HG03103 (cell line): ENCODE results near the gene PAM16.

Experiments
- ATAC-seq: cut with Tn5 transposase; IDR thresholded peaks from one replicate; pipeline ENCODE4 v1.9.1; 2021; ENCODE audit warnings: low read depth; ENCODE audit not compliant: unreplicated experiment

PAM16 gene

DNA sequence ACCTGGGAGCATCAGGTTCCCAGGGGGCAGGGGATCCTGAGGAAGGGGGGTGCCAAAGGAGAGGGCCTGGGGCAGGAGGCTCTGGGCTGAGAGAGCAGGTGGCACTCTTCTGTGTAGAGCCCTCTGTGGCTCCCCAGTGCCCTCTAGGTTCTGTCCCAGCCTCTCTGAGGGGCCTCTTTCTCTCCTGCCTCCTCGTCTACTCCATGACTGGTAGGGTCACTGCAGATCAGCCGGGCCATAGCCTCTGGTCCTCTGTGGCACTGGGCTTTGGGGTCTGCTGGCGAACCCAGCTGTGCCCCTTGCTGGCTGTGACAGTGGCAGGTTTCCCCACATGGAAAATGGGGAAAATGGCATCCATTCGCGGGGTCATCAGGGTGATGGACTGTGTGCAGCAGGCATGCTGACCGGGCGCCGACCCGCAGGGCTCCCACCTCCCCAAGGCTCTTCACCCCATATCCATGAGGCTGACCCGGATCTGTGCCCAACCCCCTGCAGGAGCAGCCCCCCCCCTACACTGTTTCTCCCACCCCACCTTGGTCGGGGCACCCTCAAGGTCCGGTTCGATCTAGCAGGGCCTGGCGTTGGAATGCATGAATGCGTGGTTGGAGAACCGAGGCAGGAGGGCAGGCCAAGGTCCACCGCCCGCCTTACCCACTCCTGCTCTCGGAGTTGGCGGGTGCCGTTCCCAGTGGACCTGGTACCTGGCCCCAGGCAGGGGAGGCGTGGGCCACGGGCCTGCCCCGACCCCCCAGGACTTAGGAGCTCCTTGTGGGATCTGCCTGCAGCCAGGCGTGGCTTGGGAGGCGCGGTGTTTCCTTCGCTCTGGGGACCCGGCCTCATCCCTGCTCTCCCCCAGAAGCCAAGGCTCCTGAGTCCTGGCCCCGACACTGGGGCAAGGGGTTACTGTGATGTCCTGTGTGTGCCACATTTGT, 28.7 kb downstream of the PAM16 start:
- no peak for ATAC-seq

DNA sequence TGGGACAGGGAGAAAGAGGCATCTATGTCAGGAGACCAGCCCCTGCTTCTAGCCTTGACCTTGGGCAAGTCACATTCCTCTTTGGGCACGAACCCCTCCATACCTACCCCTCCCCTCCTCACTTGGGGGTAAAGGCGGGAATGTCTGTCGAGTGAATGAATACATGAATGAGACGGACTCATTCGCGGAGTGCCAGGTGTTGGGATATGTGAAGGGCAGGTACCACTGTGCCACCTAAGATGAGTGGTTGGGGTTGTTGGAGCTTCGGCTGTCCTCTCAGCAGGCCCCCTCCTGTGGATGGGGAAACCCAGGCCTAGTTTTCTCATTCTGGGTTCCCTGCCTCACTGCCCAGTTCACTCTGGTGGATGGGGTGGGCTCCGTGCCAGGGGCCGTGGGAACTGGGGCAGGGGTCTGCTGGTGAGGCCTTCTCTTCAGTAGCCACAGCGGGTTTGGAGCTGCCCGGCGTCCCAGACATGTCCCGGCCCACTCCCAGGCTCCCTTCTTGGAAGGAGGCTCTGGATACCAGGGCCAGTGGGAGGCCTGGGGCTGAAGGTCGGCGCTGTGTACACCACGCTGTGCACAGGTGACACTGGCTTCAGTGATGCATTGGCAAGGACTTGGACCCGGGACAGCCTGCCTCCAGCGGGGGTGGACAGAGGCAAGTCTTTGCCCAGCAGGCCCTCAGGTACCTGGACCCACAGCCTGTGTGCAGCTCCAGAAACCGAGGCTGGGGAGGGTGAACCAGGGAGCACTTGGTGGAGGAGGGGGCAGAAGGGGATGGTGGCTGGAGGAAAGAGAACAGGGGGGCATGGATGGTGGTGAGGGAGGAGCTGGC, 29.6 kb downstream of the PAM16 start:
- no peak for ATAC-seq

DNA sequence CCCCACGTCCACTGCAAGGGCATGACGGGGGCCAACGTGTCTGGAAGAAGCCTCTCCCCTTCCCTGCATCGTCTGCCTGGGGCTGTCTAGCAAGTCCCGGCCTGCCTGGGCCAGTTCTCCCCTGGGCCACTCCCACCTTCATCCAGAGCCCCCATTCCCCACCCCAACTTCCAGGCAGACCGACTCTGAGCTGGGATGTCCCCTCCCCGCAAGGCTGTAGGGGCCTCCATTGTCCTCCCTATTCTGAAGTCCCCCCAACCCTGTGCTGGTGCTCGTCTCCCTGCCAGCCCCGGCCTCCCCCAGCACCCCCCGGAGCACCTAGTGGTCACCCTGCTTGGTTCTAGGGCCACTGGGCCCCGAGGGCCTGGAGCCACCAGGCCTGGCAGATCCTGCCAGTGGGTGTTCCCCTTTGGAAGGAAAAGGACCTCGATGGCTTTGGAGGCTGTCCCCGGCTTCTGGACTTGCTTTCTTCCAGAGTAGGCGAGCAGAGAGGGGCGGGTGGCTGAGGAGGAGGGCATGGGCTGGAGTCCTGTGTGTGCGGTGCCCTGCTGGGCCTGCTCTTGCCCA, 30.5 kb downstream of the PAM16 start:
- no peak for ATAC-seq

DNA sequence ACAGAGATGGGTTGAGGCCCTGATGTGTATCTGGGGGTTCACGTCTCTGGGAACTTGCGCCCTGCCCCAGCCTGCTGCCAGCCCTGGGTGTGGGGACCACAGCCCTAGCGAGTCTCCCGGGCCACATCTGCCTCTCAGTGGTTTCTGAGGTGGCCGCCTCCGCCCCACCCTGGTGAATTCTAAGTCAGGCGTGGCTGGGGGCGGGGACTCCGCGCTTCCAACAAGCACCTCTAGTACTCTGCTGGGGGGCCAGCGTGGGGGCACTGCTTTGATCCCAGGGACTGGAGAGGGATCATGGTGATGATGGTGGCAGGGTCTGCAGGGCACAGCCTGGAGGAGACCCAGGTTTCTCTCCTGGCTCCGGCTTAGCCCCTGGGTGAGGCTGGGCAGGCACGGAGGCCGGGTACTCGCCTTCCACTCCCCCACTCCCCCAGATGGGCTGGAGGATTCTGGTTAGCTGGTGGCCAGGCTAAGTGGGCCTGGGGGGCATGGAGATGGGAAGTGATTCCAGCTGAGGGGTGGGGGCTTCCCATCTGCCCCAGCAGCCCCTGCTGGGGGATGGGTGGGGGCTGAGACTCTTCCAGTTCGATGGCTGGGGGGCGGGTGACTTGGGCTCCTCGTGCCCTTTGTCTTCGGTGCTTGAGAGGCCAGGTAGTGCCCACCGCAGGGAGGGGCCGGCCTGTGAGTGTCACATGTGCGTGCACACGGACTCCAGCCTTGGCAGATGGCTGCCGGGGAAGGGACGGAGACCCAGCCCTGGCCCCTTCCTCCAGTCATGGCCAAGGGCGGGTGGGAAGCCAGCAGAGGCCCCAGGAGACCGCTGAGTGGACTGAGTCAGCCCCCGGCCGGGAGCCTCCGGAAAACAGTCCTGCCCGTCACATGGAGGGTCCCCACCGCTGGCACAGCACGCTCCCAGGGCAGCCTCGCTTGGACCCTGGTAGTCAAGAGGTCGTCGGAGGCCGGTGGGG, 31.4 kb downstream of the PAM16 start:
- no peak for ATAC-seq

DNA sequence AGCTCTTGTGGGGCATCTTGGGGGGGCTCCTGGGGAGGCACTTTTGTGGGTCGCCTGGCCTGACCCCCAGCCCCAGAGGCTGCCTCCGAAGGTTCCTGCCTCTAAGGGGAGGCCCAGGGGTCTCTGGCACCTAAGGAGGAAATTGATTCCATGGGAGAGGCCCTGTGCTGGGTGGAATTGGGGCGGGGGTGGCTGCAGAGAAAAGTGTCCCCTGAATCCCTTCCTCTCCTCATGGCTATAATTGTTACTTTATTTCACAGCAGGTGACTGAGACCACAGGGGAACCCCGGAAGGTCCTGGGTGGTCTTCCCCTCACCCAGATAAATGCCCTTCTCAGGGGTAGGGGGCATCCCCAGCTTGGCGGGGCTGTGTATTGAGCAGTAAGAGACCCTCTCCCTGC, 32.2 kb downstream of the PAM16 start:
- no peak for ATAC-seq

DNA sequence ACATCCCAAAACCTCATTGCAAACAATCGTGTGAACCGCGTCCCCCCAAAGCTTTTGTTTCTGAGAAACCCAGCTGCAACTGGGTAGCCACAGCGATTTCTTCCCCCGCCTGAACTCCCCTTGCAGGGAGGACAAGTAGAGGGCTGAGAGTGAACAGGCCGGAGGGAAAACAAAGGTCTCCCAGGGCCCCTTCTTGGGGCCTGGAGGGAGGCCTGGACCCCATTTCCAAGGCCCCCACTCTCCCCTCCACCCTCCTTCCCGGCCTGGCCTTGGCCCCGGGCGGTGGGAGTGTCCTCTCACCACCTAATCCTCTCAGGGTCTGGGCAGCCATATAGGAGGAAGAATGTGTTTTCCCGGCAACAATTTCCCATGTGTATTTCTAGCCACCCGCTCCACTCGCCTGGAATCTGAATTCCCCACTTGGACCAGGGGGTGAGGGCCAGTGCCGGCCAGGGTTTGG, 32.6 kb downstream of the PAM16 start:
- no peak for ATAC-seq

DNA sequence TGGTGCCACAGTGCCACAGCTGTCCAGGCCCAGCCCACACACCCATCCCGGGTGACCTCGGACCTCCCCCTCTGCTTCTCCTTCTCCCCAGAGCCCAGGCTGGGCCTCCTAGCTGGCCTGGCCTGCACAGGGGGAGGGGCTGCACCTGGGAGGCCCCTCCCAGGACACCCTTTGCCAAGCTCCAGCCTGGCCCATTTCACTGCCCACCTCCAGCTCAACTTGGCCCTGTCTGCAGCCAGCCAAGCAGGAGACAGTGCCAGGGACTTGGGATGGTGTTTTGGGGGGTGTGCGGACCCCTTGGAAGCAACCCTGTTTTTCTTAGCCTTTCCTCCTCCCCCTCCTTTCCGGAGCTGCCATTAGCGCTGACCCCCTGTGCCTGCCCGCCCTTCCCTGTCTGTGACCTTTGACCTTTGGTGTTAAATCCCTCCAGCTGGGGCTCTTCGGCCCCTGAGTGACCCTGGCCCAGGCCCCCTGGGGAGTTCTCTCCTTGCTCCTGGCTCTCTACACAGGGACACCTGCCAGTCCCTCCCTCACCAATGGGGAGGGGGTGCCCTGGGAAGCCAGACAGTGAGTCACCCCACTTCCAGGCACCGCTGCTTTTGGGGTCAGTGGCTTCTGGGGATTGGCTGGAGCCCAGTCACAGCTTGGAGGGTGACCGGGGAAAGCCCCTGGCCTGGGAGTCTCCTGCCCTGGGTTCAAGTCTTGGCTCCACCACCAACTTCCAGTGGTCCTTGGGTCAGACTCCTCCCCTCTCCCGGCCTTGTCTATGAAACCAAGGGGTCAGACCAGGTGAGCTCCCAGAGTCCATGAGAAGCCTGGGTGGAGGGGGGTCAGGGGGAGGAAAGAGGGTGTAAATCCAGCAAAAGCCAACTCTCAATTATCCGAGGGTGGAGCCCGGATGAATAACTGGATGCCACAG, 33.3 kb downstream of the PAM16 start:
- no peak for ATAC-seq

DNA sequence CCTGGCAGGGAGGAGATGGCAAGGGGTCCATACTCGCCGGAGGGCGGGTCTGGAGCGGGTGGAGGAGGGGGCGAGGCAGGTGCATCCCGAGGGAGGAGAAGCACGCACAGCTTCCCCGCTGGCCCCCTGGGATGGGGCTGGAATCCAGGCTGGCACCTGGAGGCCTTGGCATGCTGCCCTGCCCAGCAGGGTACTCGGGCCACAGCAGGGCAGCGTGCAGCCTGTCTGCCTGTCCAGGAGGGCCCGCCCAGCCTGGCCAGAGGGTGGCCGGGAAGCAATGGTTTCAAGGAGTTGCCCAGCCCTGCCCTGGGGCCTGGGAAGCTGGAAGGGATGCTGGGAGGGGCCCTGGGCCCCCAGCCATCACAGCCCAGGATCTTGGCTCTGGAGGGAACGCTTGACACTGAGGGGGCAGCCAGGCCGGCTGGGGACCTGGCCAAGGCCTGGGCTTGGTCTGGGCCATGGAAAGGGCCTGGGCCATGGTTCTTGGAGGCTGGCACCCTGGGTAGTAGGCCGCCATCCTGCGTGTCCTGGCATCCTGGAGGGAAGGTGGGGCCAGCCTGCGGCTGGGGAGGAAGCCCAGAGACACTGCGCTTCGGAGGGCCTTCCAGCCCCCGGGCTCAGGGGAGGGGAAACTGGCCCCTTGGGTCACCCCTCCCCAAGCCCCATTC, 34.1 kb downstream of the PAM16 start:
- ATAC-seq, result no peak

DNA sequence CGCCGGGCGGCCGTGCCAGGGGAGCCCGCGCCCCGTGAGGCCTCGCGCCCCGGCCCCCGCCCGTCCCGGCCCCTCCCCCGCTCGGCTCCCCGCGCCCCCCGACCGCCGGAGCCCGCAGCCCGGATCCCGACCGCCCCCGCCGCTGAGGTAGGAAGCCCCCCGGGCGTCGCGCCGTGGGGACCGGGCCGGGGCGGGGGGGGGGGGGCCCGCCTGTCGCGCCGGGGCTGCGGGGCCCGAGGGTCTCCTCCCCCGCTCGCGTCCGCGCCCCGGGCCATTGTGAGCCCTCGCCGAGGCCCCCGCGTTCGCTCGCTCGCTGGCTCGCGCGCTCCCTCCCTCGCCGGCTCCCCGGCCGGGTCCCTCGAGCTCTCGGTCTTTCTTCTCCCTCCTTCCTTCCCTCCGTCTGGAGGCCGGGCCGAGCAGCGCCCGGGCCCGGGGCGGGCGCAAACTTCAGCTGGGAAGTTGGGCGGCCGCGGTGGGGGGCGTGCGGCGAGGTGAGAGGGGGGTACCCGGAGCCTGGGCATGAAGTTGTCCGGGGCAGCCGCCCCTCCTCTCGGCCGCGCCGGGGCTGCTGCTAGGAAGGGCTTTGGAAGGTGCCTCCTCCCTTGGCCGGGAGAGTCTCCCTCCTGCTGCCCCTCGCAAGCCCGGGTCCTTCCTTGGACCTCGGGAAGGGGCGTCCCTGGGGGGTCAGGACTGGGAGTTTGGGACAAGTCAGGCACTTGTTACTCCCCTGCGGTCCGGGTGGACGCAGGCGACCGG, 34.8 kb downstream of the PAM16 start:
- no peak for ATAC-seq

DNA sequence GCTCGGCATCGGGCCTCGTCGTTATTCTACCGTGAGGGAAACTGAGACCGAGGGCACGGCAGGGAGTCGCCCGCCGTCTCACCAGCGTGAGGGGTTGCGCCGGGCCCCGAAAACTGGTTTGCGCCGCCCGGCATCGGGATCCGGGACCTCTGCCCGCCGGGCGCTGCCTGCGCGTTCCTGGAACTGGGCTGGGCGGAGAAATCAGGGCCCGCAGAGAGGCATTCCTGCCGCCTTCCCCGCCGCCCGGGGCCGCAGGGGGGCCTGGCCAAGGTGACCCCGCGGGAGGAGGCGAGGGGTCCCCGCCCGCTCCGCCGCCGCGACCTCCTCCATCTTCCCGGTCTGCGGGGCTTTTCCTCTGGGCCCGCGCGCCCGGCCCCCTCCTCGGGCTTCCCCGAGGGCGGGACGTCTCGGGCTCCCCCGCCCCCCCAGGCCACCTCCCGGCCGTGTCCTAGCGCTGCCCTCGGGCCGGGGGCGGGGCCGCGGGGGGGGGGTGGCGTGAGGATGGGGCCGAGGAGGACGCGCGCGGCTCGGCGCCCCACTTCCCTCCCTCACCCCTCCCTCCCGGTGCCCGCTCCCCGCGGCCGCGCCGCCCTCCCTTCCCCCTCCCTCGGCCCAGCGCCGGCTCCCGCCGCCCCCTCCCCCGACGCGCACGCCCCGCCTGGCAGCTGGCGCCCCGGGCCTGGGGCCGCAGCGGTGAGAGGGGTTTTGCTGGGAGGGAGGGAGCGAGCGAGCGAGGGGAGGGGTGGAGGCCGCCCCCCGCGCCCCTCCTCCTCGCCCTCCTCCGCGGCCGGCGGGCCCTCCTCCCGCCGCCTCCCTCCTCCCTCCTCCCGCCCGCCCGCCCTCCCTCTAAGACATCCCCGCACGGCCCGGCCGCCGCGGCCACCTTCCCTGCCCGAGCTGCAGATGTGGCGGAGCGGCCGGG, 35.7 kb downstream of the PAM16 start, which contains the start of gene GLIS2:
Gene GLIS2 (plus strand): TSS at position 882 of the 922 bp plus-strand sequence. CDS start 16,214 bp downstream, outside the sequence.
- no peak for ATAC-seq

DNA sequence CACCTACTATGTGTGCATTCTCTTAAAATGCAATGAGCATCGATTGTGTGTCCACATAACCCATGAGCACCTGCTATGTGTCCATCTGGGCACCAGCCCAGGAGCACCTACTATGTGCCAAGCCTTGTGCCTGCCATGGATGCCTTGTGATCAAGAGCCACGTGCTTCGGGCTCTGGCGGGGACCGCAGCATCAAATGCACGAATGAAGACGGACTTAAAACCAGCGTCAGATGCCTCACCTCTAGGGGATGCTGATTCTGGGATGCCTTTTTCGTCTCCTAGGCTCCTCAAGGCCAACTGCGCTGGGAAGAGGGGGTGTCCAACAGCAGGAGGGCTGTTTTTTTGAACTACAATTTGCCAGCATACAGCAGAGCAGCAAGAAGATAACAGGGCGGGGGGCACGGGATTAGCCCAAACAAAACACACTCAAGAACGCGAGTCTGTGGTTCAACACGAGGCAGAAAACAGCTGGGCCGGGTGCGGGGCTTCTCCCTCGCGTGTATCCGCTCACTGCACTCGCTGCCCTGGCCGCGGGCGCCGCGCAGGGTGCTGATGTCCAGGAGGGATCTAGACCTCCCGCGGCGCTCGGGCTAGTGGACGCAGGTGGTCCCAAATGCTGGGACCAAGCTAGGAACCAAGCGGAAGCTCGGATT, 36.5 kb downstream of the PAM16 start:
- ATAC-seq, result no peak

DNA sequence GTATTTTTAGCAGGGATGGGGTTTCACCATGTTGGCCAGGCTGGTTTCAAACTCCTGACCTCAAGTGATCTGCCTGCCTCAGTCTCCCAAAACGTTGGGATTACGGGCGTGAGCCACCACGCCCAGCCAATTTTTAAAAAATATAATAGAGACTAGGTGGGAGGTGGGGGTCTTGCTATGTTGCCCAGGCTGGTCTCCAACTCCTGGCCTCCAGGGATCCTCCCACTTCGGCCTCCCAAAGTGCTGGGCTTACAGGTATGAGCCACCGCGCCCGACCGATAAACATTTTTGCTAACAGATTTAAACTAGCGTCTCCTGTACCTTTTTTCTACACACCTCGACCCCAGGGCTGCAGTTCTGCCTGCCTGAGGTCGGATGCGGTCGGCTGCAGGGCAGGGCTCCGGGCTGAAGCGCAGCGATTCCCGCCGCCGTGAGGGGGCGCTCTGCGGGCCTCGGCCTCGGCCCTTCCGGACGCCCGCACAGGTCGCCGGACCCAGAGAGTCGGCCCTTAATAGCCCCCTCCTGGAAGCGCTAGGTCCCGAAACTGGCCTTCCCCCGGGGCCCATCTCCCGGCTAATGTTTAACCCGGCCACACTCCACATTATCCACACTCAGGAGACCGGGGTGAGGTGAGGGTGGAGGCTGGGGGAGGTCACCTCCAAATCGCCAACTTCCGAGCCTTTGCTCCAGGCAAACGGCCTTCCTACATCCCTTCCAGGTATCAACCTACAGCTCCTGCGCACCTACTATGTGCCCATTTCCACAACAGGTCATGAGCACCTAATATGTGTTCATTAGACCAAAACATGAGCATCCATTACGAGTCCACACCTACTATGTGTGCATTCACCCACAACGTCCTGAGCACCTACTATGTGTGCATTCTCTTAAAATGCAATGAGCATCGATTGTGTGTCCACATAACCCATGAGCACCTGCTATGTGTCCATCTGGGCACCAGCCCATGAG, 37.3 kb downstream of the PAM16 start:
- no peak for ATAC-seq

DNA sequence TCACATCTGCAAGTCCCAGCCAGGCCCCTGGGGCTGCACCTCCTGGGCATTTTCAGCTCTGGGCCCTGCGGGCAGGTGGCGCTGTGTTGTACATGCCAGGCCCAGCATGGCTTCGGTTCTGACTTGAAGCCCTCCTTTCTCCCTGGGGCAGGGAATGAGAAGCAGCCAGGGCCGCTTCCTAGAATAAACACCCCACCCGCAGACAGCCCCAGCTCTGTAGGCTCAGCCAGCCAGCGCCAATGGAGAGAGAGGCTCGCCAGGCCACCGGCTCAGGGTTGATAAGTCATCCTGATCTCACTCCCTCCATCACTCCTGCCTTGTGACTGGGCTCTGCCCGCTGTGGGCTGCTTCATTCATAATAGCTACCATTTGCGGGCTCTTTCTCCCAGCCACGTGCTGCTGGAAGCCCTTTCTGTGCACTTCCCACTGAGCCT, 41.3 kb downstream of the PAM16 start:
- ATAC-seq, result no peak

DNA sequence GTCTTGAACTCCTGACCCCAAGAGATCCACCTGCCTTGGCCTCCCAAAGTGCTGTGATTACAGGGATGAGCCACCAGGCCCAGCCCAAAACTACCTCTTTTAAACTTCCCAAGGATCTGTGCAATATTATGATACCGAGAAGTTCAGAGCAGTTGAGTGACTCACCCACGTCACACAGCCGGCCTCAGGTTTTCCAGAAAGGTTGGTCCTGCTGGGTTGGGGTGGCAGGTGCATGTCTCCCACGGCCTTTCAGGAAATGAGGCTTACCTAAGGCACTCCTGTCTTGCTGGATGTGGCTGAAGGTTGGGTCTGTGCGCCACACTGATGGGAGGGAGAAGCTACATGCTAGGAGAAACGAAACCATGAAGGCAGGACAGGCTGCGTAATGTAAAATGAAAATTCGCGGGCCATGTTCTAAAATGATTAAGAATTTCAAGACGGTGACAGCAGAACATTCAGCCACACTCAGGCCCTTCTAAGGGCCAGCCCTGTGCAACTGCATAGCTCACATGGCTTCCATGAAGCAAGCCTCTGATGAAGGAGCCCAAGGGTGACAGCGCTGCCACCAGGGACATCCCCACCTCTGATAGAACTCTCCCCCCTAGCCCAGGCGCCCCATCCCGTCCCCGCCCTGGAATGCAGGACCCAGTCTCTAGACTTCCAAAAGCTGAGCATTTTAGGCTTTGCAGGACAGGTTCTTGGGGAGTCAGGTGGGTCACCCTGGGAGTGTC, 41.9 kb downstream of the PAM16 start:
- ATAC-seq, result no peak
